Thyroid gland (tissue), 4 donors: ENCODE results near the gene DMC1.

Source experiments
- CTCF ChIP-seq, 6 experiments: fragments of 200-600 bp in 3 of 6; fragments of 450-650 bp in 3 of 6; sonication (generic) in 3 of 6; IDR thresholded peaks; one replicate each; pipeline ENCODE4 v1.5.1; 2016 to 2019; ENCODE audit warnings: antibody characterized with exemption in 6 of 6, mild to moderate bottlenecking in 2 of 6, inconsistent platforms in 1 of 6, moderate library complexity in 1 of 6
- POLR2A ChIP-seq, 2 donors: fragments of 450-650 bp; IDR thresholded peaks; one replicate each; pipeline ENCODE4 v1.6.1; 2017; ENCODE audit warnings: antibody characterized with exemption in 2 of 2, mild to moderate bottlenecking in 2 of 2, moderate library complexity in 1 of 2

- TF ChIP-seq CTCF (IDR thresholded peaks at IDR 0.05) = no peak
- no peak for TF ChIP-seq POLR2A (IDR thresholded peaks at IDR 0.05)
Measured at GRCh38 chr22:38578505-38578904, 8.5 kb upstream of the DMC1 start.
